CD14-positive monocyte (primary cell): ENCODE data around the gene TAOK1. TPM values are rescaled to one million over a fixed set of nuclear protein-coding genes. Genes with fewer than 3 reads are reported as not detected.

Experiments used
- DNase-seq, 3 donors: peaks; one replicate each; pipeline ENCODE4 v3.0.0-alpha.2; 2011 to 2022
- H2AFZ ChIP-seq: 2 replicates; pipeline ENCODE4 v1.6.0; 2012; ENCODE audit warnings: mild to moderate bottlenecking, low read depth, low read length, inconsistent platforms; ENCODE audit not compliant: insufficient read depth, poor library complexity, severe bottlenecking
- H3K27ac ChIP-seq, 2 donors: 1 replicate in 1 of 2; 2 replicates in 1 of 2; pipeline ENCODE4 v1.5.1; 2012 to 2013; ENCODE audit warnings: low read length in 2 of 2, control low read depth in 1 of 2, inconsistent platforms in 1 of 2, low read depth in 1 of 2, mild to moderate bottlenecking in 1 of 2
- H3K27me3 ChIP-seq, 2 donors: one replicate each; pipeline versions ENCODE4 v1.6.0 to v1.6.1; 2011 to 2013; ENCODE audit warnings: low read length in 2 of 2; ENCODE audit not compliant: control insufficient read depth in 2 of 2, insufficient read depth in 2 of 2
- H3K36me3 ChIP-seq, 2 donors: replicated peaks in 1 of 2; 1 replicate in 1 of 2; 2 replicates in 1 of 2; pipeline versions ENCODE4 v1.5.1 to v1.6.1; 2012 to 2013; ENCODE audit warnings: low read length in 2 of 2, control low read depth in 1 of 2, inconsistent platforms in 1 of 2, mild to moderate bottlenecking in 1 of 2; ENCODE audit not compliant: insufficient read depth in 2 of 2, control insufficient read depth in 1 of 2
- H3K4me1 ChIP-seq, 2 donors: 1 replicate in 1 of 2; 2 replicates in 1 of 2; pipeline versions ENCODE4 v1.5.1 to v1.6.1; 2012 to 2013; ENCODE audit warnings: low read length in 2 of 2, control low read depth in 1 of 2, inconsistent platforms in 1 of 2, mild to moderate bottlenecking in 1 of 2, moderate library complexity in 1 of 2; ENCODE audit not compliant: insufficient read depth in 2 of 2, control insufficient read depth in 1 of 2
- H3K4me2 ChIP-seq: replicated peaks from 2 replicates; pipeline ENCODE3; 2012; ENCODE audit warnings: low read length, moderate library complexity, mild to moderate bottlenecking; ENCODE audit not compliant: poor library complexity, severe bottlenecking; ENCODE audit errors: extremely low read depth
- H3K4me3 ChIP-seq, 3 experiments: fragments of 200-600 bp in 1 of 3; sonication (generic) in 1 of 3; replicated peaks in 1 of 3; 1 replicate in 2 of 3; 2 replicates in 1 of 3; pipeline ENCODE4 v1.5.1; 2011 to 2013; ENCODE audit warnings: low read length in 3 of 3, mild to moderate bottlenecking in 3 of 3, control low read depth in 2 of 3, low read depth in 2 of 3, inconsistent platforms in 1 of 3, moderate library complexity in 1 of 3
- H3K79me2 ChIP-seq: 2 replicates; pipeline ENCODE4 v1.6.0; 2012; ENCODE audit warnings: mild to moderate bottlenecking, control low read depth, inconsistent platforms, low read length, moderate library complexity; ENCODE audit not compliant: insufficient read depth
- H3K9ac ChIP-seq: 2 replicates; pipeline ENCODE4 v1.6.0; 2017; ENCODE audit warnings: low read length, mild to moderate bottlenecking; ENCODE audit not compliant: insufficient read depth, poor library complexity, severe bottlenecking
- H3K9me3 ChIP-seq, 2 donors: replicated peaks in 1 of 2; 1 replicate in 1 of 2; 2 replicates in 1 of 2; pipeline versions ENCODE4 v1.5.1 to v1.6.1; 2012 to 2013; ENCODE audit warnings: low read length in 2 of 2, control low read depth in 1 of 2; ENCODE audit not compliant: control insufficient read depth in 1 of 2, insufficient read depth in 1 of 2
- H4K20me1 ChIP-seq: 2 replicates; pipeline ENCODE4 v1.6.0; 2012; ENCODE audit warnings: mild to moderate bottlenecking, low read length, control low read depth, moderate library complexity; ENCODE audit not compliant: insufficient read depth
- H3K27ac Mint-ChIP-seq, 7 donors: one replicate each; pipeline ENCODE4 v1.8.0; 2020; ENCODE audit warnings: mild to moderate bottlenecking in 7 of 7, mixed read lengths in 7 of 7, moderate library complexity in 6 of 7, inconsistent platforms in 2 of 7
- H3K27me3 Mint-ChIP-seq, 3 donors: one replicate each; pipeline ENCODE4 v1.8.0; 2021 to 2022; ENCODE audit warnings: low read depth in 3 of 3, mild to moderate bottlenecking in 3 of 3, mixed read lengths in 3 of 3, moderate library complexity in 3 of 3, inconsistent platforms in 1 of 3
- H3K36me3 Mint-ChIP-seq, 2 donors: one replicate each; pipeline ENCODE4 v1.8.0; 2020; ENCODE audit warnings: mixed read lengths in 2 of 2, inconsistent platforms in 1 of 2, mild to moderate bottlenecking in 1 of 2
- H3K4me1 Mint-ChIP-seq: one replicate; pipeline ENCODE4 v1.8.0; 2020; ENCODE audit warnings: mild to moderate bottlenecking, mixed read lengths
- H3K4me3 Mint-ChIP-seq, 2 donors: one replicate each; pipeline ENCODE4 v1.8.0; 2020; ENCODE audit warnings: mild to moderate bottlenecking in 2 of 2, mixed read lengths in 2 of 2, moderate library complexity in 1 of 2
- H3K9me3 Mint-ChIP-seq, 7 donors: one replicate each; pipeline ENCODE4 v1.8.0; 2020 to 2022; ENCODE audit warnings: mixed read lengths in 7 of 7, mild to moderate bottlenecking in 6 of 7, moderate library complexity in 6 of 7, inconsistent platforms in 2 of 7
- CTCF ChIP-seq: fragments of 200-600 bp; IDR thresholded peaks from one replicate; pipeline ENCODE4 v1.8.0; 2022; ENCODE audit warnings: antibody characterized with exemption, mild to moderate bottlenecking
- WGBS: methylation state at CpG from one replicate; pipeline ENCODE4 v1.1.5; 2013; ENCODE audit warnings: missing lambda C conversion rate; ENCODE audit not compliant: insufficient coverage; 5-methylcytosine and 5-hydroxymethylcytosine counted together
- intact Hi-C, 2 donors: fragments of 100-400 bp; cut with micrococcal nuclease; formaldehyde crosslinking; loops; one replicate each; pipeline versions ENCODE4 v1.15.0 to v1.15.1; 2023
- polyA plus RNA-seq, 3 donors: library from polyadenylated mRNA; depleted of rRNA in 1 of 3; unstranded in 2 of 3; stranded (reverse) in 1 of 3; fragments of 300-500 nt in 2 of 3; fragments of >200 nt in 1 of 3; fragmentation: Illumina TruSeq in 2 of 3; gene quantifications; 1 replicate in 2 of 3; 2 replicates in 1 of 3; pipeline ENCODE4 v1.2.3, GENCODE V29; 2012 to 2021

Gene TAOK1
- polyA plus RNA-seq, 3 donors: 2.4 to 13.9 (median 4.8) TPM

- no peak for TF ChIP-seq CTCF
- Mint-ChIP-seq H3K9me3 (peaks cover 0 to under 1% (median 0%) of the 10 kb centered on the region in 7 donors), H3K4me1 (no peaks in the 10 kb centered on the region), H3K36me3 (peaks cover 35 to 51% of the 10 kb centered on the region in 2 donors), H3K27me3 (no peaks in the 10 kb centered on the region), H3K4me3 (no peak overlapping the region), H3K27ac (peak overlapping the region in 1 of 7 donors; percentile 53)
- Histone ChIP-seq H3K27ac (no peak overlapping the region), H3K36me3 (peaks cover 32 to 58% of the 10 kb centered on the region in 2 donors), H3K9me3 (no peaks in the 10 kb centered on the region), H3K79me2 (no peaks in the 10 kb centered on the region), H2AFZ (no peak overlapping the region), H3K27me3 (no peaks in the 10 kb centered on the region), H3K4me1 (no peaks in the 10 kb centered on the region), H3K4me2 (no peak overlapping the region), H4K20me1 (peaks cover 9% of the 10 kb centered on the region), H3K4me3 (no peak overlapping the region), H3K9ac (no peak overlapping the region)
- WGBS: no CpG with 5 or more reads among the region's 1 CpG
- DNase-seq: no peak
- intact Hi-C loops: no loop called here
Measured at GRCh38 chr17:29546830-29547229, 156.7 kb downstream of the TAOK1 start.

- Histone ChIP-seq H2AFZ (no peak overlapping the region), H3K79me2 (no peaks in the 10 kb centered on the region), H4K20me1 (peaks cover 9% of the 10 kb centered on the region), H3K4me2 (no peak overlapping the region), H3K4me1 (no peaks in the 10 kb centered on the region), H3K27ac (no peak overlapping the region), H3K27me3 (no peaks in the 10 kb centered on the region), H3K9me3 (no peaks in the 10 kb centered on the region), H3K9ac (no peak overlapping the region), H3K4me3 (no peak overlapping the region), H3K36me3 (peaks cover 11 to 33% of the 10 kb centered on the region in 2 donors)
- intact Hi-C loops: no loop called here
- 0% methylated on average over 1 of the region's 5 CpGs for WGBS
- TF ChIP-seq CTCF: no peak
- no peak for DNase-seq
- Mint-ChIP-seq H3K4me3 (no peak overlapping the region), H3K9me3 (peaks cover 0 to 3% (median 0%) of the 10 kb centered on the region in 7 donors), H3K27me3 (no peaks in the 10 kb centered on the region), H3K27ac (no peak overlapping the region), H3K4me1 (no peaks in the 10 kb centered on the region), H3K36me3 (peaks cover 15 to 25% of the 10 kb centered on the region in 2 donors)
Measured at GRCh38 chr17:29549177-29549923, 159.2 kb downstream of the TAOK1 start.
